Liver (tissue), 9 donors: ENCODE results near the gene RBMS3. TPM values are rescaled to one million over a fixed set of nuclear protein-coding genes. Genes with fewer than 3 reads are reported as not detected.
A peak's percentile ranks its signal among the peaks of the same experiment; 100 is the strongest.

Source experiments
- DNase-seq: peaks from one replicate; pipeline ENCODE4 v3.0.0-alpha.2; 2017; ENCODE audit warnings: low spot score
- H3K27ac ChIP-seq, 2 donors: one replicate each; pipeline ENCODE4 v1.7.0; 2013; ENCODE audit warnings: inconsistent platforms in 2 of 2, low read length in 2 of 2, control low read depth in 1 of 2, low read depth in 1 of 2, mild to moderate bottlenecking in 1 of 2
- H3K27me3 ChIP-seq, 4 donors: one replicate each; pipeline versions ENCODE4 v1.6.1 to v1.7.0; 2013; ENCODE audit warnings: low read length in 3 of 4, inconsistent platforms in 1 of 4, mild to moderate bottlenecking in 1 of 4, moderate library complexity in 1 of 4; ENCODE audit not compliant: control insufficient read depth in 4 of 4, insufficient read depth in 4 of 4
- H3K36me3 ChIP-seq, 4 donors: one replicate each; pipeline versions ENCODE4 v1.6.1 to v1.7.0; 2013; ENCODE audit warnings: low read length in 3 of 4, mild to moderate bottlenecking in 3 of 4, low read depth in 1 of 4, moderate library complexity in 1 of 4; ENCODE audit not compliant: control insufficient read depth in 4 of 4, insufficient read depth in 3 of 4
- H3K4me1 ChIP-seq, 4 donors: one replicate each; pipeline versions ENCODE4 v1.6.1 to v1.7.0; 2013; ENCODE audit warnings: low read length in 3 of 4, mild to moderate bottlenecking in 3 of 4, moderate library complexity in 1 of 4; ENCODE audit not compliant: control insufficient read depth in 4 of 4, insufficient read depth in 4 of 4
- H3K4me3 ChIP-seq, 3 donors: one replicate each; pipeline versions ENCODE4 v1.6.1 to v1.7.0; 2013; ENCODE audit warnings: low read length in 3 of 3, control low read depth in 1 of 3, low read depth in 1 of 3, mild to moderate bottlenecking in 1 of 3
- H3K9ac ChIP-seq, 2 donors: one replicate each; pipeline ENCODE4 v1.7.0; 2013; ENCODE audit warnings: low read length in 2 of 2, mild to moderate bottlenecking in 2 of 2, moderate library complexity in 2 of 2, control low read depth in 1 of 2, low read depth in 1 of 2
- H3K9me3 ChIP-seq, 4 donors: one replicate each; pipeline versions ENCODE4 v1.6.1 to v1.7.0; 2013; ENCODE audit warnings: low read length in 3 of 4; ENCODE audit not compliant: control insufficient read depth in 4 of 4
- EGR1 ChIP-seq, 2 donors: IDR thresholded peaks; 2 replicates each; pipeline ENCODE4 v1.6.1; 2016 to 2018; ENCODE audit warnings: antibody characterized with exemption in 2 of 2, low read depth in 2 of 2
- FOXA1 ChIP-seq: IDR thresholded peaks from 2 replicates; pipeline ENCODE4 v1.6.1; 2016; ENCODE audit warnings: antibody characterized with exemption
- FOXA2 ChIP-seq: IDR thresholded peaks from 2 replicates; pipeline ENCODE4 v1.6.1; 2016; ENCODE audit warnings: antibody characterized with exemption
- HNF4G ChIP-seq: IDR thresholded peaks from 2 replicates; pipeline ENCODE4 v1.6.1; 2016; ENCODE audit warnings: antibody characterized with exemption
- MAX ChIP-seq: IDR thresholded peaks from 2 replicates; pipeline ENCODE4 v1.6.1; 2016; ENCODE audit warnings: antibody characterized with exemption
- NR2F2 ChIP-seq: IDR thresholded peaks from 2 replicates; pipeline ENCODE4 v1.6.1; 2016; ENCODE audit warnings: antibody characterized with exemption
- RAD21 ChIP-seq, 2 donors: IDR thresholded peaks; 2 replicates each; pipeline ENCODE4 v1.6.1; 2016; ENCODE audit warnings: antibody characterized with exemption in 2 of 2, mild to moderate bottlenecking in 2 of 2
- RXRA ChIP-seq, 2 donors: IDR thresholded peaks; 2 replicates each; pipeline ENCODE4 v1.6.1; 2017 to 2018; ENCODE audit warnings: antibody characterized with exemption in 2 of 2, mild to moderate bottlenecking in 1 of 2
- SP1 ChIP-seq: IDR thresholded peaks from 2 replicates; pipeline ENCODE4 v1.6.1; 2018; ENCODE audit warnings: antibody characterized with exemption, mild to moderate bottlenecking
- TAF1 ChIP-seq: conservative IDR thresholded peaks from 2 replicates; pipeline ENCODE4 v1.6.1; 2016; ENCODE audit warnings: antibody characterized with exemption, mild to moderate bottlenecking
- ZBTB33 ChIP-seq: IDR thresholded peaks from 2 replicates; pipeline ENCODE4 v1.6.1; 2016; ENCODE audit warnings: antibody characterized with exemption
- WGBS: extraction: QIAGEN DNeasy Blood & Tissue Kit; methylation state at CpG from one replicate; pipeline ENCODE4 v1.1.7; 2013; 5-methylcytosine and 5-hydroxymethylcytosine counted together
- polyA plus RNA-seq, 2 donors: library from polyadenylated mRNA; stranded (reverse) in 1 of 2; unstranded in 1 of 2; fragments of 200-250 nt in 1 of 2; fragments of >200 nt in 1 of 2; fragmentation: Nextera tagmentation in 1 of 2; extraction: Ambion mirVana in 1 of 2; gene quantifications; one replicate each; pipeline versions ENCODE4 v1.2.1 to v1.2.3, GENCODE V29; 2013 to 2015
- total RNA-seq, 2 donors: library from RNA; depleted of rRNA; stranded (reverse); fragments of >200 nt; gene quantifications; one replicate each; pipeline ENCODE4 v1.2.3, GENCODE V29; 2014
- TF ChIP-seq, protein P1 (sequence below): IDR thresholded peaks from 2 replicates; pipeline ENCODE4 v1.6.1; 2016; ENCODE audit warnings: antibody characterized with exemption
- TF ChIP-seq, protein P2 (sequence below): fragments of 150-350 bp; IDR thresholded peaks from 2 replicates; pipeline ENCODE4 v1.5.1; 2017; ENCODE audit warnings: improper control_type of control experiment, low read depth, low read length; ENCODE audit not compliant: missing input control
- TF ChIP-seq, protein P3 (sequence below): IDR thresholded peaks from 2 replicates; pipeline ENCODE4 v1.6.1; 2016; ENCODE audit warnings: antibody characterized with exemption, mild to moderate bottlenecking
- donor health status: healthy.
- donor health status: healthy.
- donor health status: healthy.
- donor health status: healthy.
- donor health status: healthy.

Gene RBMS3
- total and polyA plus RNA-seq, 4 donors, result 1.2 to 14.9 (median 9.3) TPM

- Histone ChIP-seq H3K9me3 (peaks cover 0 to 2% (median 0%) of the 10 kb centered on the region in 4 donors), H3K27ac (peak overlapping the region; percentile 83 to 93), H3K4me3 (no peak overlapping the region), H3K4me1 (peaks cover 1 to 30% (median 15%) of the 10 kb centered on the region in 4 donors), H3K27me3 (no peaks in the 10 kb centered on the region), H3K36me3 (no peaks in the 10 kb centered on the region), H3K9ac (no peak overlapping the region)
- 87% methylated on average over 2 of the region's 2 CpGs for WGBS
- no peak for TF ChIP-seq MAX
- TF ChIP-seq EGR1 (IDR thresholded peaks at IDR 0.05; ENCODE audit: low read depth in 2 of 2), result no peak
- no peak for TF ChIP-seq HNF4G
- TF ChIP-seq, protein P1, sequence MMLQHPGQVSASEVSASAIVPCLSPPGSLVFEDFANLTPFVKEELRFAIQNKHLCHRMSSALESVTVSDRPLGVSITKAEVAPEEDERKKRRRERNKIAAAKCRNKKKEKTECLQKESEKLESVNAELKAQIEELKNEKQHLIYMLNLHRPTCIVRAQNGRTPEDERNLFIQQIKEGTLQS, result no peak
- TF ChIP-seq, protein P2, sequence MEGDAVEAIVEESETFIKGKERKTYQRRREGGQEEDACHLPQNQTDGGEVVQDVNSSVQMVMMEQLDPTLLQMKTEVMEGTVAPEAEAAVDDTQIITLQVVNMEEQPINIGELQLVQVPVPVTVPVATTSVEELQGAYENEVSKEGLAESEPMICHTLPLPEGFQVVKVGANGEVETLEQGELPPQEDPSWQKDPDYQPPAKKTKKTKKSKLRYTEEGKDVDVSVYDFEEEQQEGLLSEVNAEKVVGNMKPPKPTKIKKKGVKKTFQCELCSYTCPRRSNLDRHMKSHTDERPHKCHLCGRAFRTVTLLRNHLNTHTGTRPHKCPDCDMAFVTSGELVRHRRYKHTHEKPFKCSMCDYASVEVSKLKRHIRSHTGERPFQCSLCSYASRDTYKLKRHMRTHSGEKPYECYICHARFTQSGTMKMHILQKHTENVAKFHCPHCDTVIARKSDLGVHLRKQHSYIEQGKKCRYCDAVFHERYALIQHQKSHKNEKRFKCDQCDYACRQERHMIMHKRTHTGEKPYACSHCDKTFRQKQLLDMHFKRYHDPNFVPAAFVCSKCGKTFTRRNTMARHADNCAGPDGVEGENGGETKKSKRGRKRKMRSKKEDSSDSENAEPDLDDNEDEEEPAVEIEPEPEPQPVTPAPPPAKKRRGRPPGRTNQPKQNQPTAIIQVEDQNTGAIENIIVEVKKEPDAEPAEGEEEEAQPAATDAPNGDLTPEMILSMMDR, result no peak
- no peak for TF ChIP-seq FOXA1
- no peak for TF ChIP-seq NR2F2
- DNase-seq, result no peak
Observed at GRCh38 chr3:29696311-29696710, 415.4 kb downstream of the RBMS3 start.

DNA sequence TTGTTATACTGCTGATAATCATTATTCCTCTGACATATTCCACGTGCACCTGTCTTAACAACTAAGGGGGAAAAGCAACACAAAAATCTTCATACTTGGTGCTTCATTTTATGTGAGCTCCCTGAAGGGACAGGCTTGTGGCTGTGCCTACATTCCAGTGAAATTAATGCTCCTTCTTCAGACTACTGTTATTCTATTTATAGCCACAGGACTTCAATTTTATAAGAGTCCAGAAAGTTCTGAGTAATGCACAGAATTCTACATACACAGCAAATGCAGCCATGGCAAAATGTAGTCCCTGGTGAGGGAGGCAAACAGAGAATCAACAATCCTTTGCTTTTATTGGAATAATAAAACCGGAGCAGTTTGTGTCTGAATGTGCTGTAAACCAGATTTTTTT, 417.1 kb downstream of the RBMS3 start:
- peaks cover 1 to 30% (median 15%) of the 10 kb centered on the region in 4 donors for H3K4me1 ChIP-seq
- TF ChIP-seq TAF1 (no peak), SP1 (no peak), RAD21 (IDR thresholded peaks at IDR 0.05) (no peak), EGR1 (IDR thresholded peaks at IDR 0.05; ENCODE audit: low read depth in 2 of 2) (no peak), FOXA2 (no peak), RXRA (IDR thresholded peaks at IDR 0.05) (no peak), ZBTB33 (no peak), FOXA1 (no peak), MAX (no peak), NR2F2 (no peak)
- TF ChIP-seq, protein P2, result no peak
- TF ChIP-seq, protein P3, sequence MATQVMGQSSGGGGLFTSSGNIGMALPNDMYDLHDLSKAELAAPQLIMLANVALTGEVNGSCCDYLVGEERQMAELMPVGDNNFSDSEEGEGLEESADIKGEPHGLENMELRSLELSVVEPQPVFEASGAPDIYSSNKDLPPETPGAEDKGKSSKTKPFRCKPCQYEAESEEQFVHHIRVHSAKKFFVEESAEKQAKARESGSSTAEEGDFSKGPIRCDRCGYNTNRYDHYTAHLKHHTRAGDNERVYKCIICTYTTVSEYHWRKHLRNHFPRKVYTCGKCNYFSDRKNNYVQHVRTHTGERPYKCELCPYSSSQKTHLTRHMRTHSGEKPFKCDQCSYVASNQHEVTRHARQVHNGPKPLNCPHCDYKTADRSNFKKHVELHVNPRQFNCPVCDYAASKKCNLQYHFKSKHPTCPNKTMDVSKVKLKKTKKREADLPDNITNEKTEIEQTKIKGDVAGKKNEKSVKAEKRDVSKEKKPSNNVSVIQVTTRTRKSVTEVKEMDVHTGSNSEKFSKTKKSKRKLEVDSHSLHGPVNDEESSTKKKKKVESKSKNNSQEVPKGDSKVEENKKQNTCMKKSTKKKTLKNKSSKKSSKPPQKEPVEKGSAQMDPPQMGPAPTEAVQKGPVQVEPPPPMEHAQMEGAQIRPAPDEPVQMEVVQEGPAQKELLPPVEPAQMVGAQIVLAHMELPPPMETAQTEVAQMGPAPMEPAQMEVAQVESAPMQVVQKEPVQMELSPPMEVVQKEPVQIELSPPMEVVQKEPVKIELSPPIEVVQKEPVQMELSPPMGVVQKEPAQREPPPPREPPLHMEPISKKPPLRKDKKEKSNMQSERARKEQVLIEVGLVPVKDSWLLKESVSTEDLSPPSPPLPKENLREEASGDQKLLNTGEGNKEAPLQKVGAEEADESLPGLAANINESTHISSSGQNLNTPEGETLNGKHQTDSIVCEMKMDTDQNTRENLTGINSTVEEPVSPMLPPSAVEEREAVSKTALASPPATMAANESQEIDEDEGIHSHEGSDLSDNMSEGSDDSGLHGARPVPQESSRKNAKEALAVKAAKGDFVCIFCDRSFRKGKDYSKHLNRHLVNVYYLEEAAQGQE, result no peak
- no peak overlapping the region for H3K4me3 ChIP-seq

More for the DNA sequence above, 417.1 kb downstream of the RBMS3 start:
- Histone ChIP-seq H3K27me3 (no peaks in the 10 kb centered on the region), H3K36me3 (peaks cover 0 to 4% (median 0%) of the 10 kb centered on the region in 4 donors), H3K9me3 (peaks cover 0 to 6% (median 1%) of the 10 kb centered on the region in 4 donors), H3K27ac (no peak overlapping the region), H3K9ac (no peak overlapping the region)
- DNase-seq, result no peak
- 92% methylated on average over 2 of the region's 2 CpGs for WGBS
